ENCODE data around the gene LRRC59.

- no peak for TF ChIP-seq POLR2A (IDR thresholded peaks at IDR 0.05)
- no peak for TF ChIP-seq CTCF (IDR thresholded peaks at IDR 0.05)
- TF ChIP-seq EP300 (IDR thresholded peaks at IDR 0.05) = no peak
Observed at GRCh38 chr17:50432125-50432762, 34.9 kb upstream of the LRRC59 start.
